UCSD-AML1 (cell line): ENCODE data around the gene SLC19A1.
A peak's percentile ranks its signal among the peaks of the same experiment; 100 is the strongest.

Experiments used
- DNase-seq: peaks from one replicate; lab custom pipeline; 2025; ENCODE audit not compliant: unreplicated experiment; lab: John Stamatoyannopoulos, UW

The SLC19A1 gene

GRCh38 chr21:45494135-45494850 lies 47.9 kb downstream of the SLC19A1 start:
- no peak for DNase-seq

DNA sequence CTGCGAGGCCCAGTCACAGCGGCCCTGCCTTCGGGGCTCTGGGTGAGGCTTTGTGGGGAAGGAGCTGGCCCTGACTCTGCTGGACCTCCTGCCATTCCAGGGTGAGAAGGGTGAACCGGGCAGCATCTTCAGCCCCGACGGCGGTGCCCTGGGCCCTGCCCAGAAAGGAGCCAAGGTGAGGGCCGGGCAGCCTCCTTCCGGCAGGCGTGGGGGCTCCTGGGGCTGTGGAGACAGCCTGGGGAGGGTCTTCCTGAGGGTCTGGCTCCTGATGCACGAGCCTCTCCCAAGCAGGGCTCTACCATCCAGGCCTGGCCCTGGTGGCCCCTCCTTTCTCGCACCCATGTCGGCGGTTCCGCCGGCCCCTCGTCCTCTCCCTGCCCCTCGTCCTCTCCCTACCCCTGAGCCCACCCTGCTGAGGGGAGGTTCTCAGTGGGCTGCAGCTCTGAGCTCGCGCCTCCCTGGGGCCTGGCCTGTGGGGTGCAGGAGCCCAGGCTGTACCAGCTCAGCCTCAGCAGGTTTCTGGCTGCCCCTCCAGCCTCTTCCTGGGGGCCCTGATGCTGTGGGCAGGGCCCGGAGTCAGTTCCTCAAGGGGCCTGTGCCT lies 48.7 kb downstream of the SLC19A1 start:
- no peak for DNase-seq

GRCh38 chr21:45492765-45493164 lies 49.5 kb downstream of the SLC19A1 start:
- DNase-seq, result no peak

- DNase-seq, result no peak
Observed at GRCh38 chr21:45491623-45492022, 50.6 kb downstream of the SLC19A1 start.

DNA sequence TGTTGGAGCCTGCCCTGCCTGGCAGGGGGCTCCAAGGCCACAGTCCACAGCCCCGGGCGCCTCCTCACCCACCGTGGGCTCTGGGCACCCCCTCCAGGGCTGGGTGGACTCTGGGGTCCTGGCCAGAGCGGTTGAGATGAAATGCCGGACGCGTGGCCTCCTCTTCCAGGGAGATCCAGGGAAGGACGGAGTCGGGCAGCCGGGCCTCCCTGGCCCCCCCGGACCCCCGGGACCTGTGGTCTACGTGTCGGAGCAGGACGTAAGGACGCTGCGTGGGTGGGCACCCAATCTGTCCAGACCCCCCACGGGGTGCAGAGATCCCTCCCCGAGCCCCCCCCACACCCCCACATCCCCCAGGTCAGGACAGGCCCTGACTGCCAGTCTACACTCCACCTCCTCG lies 51.2 kb downstream of the SLC19A1 start:
- DNase-seq, result no peak

GRCh38 chr21:45490049-45490731 lies 52.0 kb downstream of the SLC19A1 start:
- DNase-seq, result no peak

DNA sequence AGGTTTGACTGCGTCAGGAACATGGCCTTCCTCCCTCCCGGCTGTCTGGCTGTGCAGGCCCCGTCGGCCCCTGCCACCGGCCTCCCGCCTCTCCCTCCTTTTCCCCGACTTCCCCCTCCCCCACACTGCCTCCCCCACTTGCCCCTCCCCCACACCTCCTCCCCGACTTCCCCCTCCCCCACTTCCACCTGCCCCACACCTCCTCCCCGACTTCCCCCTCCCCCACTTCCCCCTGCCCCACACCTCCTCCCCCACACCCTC lies 52.6 kb downstream of the SLC19A1 start:
- DNase-seq, result no peak

GRCh38 chr21:45488931-45489721 lies 53.1 kb downstream of the SLC19A1 start:
- no peak for DNase-seq

DNA sequence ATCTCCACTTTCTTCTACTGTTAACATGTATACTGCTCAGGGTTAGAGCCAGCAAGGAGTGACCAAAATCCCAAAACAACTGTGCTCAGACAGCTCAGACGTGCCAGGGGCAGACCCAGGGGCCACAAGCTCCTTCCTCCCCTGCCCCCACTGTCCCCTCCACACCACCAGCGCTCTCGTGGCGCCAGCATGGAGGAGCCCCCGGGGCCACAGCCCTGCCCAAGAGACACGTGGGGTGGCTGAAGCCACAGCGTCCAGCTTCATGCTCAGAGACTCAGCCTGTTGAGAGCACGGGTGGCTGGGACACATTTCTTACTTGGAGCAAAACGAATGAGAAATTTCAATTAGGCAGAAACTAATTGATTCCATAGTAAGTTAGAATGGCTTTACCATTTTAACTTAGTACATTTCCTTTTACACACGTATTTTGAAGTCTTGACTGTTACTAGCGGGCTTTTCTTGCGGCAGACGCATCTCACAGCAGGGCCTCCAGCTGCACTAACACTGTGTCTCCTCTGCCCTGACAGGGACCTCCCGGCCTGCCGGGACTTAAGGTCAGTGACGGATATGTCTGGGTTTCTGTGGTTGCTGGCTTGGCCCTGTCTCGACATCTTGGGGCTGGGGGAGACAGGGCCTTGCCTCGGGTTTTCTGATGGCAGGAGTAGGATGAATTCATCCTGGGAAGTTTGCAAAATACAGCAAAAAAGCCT lies 54.2 kb downstream of the SLC19A1 start:
- DNase-seq, result peak; percentile 29

DNA sequence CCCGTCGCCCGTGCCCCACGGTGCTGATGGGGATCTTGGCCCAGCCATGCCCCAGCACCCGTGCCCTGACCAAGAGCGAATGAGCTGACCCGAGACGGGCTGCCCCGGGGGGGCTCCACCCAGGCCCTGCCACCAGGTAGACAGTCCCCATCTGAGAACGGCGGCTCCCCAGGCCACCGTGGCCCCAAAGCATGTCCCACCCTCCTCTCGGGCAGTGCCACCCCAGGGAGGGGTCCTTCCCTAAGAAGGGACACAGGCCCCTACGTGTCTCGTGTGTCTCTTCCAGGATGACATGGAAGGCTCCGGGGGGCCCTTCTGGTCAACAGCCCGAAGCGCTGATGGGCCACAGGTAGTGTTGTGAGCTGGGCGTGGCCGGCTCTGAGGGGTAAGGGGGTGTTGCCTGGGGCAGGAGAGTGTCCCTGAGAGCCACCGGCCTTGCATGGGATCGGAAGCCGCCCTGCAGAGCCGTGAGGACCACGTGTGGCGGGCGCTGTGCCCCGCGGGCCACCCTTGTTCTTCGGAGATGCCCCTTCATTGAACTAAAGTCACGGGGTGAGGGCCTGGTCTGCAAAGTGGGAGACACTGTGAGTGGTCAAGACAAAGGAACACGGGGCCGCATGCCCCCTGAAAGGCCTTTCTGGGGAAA lies 55.0 kb downstream of the SLC19A1 start:
- no peak for DNase-seq

DNA sequence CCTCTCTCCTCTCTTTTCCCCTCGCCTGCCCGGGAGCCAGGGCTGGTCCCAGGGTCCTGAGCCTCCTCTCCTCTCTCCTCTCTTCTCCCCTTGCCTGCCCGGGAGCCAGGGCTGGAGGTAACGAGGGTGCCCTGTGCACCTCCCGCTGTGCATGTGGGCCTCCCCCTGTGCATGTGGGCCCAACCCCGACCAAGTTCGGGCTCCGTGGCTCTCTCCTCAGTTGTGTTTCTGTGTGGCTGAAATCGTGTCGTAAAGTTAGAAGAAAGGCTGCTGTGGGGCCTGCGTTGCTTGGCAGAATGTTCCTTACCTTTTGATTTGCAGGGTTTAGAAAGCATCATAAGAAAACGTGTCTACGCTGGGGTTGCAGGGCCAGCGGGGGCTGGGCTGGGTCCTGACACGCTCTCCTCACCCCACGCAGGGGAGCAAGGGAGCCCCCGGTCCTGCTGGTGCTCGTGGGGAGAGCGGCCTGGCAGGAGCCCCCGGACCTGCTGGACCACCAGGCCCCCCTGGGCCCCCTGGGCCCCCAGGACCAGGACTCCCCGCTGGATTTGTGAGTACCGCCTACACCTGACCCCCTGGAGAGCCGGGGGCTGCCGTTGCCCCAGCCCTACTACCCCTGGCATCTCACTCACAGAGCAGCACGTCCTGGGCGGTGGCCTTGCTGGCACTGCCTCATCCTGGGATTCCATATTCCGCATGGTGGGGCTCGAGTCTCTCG lies 55.6 kb downstream of the SLC19A1 start:
- no peak for DNase-seq

- no peak for DNase-seq
Observed at GRCh38 chr21:45485686-45486442, 56.4 kb downstream of the SLC19A1 start.

DNA sequence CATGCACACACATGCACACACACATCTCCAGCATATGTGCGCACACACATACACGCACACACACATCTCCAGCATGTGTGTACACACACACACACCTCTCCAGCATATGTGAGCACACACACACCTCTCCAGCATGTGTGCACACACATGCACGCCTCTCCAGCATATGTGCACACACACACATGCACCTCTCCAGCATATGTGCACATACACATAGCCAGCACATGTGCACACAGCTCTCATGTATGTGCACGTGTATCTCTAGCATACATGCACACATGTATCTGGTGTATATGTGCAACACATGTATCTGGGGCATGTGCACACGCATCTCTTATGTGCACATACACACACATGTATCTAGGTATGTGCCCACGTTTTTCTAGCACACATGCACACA lies 57.9 kb downstream of the SLC19A1 start:
- DNase-seq, result no peak

DNA sequence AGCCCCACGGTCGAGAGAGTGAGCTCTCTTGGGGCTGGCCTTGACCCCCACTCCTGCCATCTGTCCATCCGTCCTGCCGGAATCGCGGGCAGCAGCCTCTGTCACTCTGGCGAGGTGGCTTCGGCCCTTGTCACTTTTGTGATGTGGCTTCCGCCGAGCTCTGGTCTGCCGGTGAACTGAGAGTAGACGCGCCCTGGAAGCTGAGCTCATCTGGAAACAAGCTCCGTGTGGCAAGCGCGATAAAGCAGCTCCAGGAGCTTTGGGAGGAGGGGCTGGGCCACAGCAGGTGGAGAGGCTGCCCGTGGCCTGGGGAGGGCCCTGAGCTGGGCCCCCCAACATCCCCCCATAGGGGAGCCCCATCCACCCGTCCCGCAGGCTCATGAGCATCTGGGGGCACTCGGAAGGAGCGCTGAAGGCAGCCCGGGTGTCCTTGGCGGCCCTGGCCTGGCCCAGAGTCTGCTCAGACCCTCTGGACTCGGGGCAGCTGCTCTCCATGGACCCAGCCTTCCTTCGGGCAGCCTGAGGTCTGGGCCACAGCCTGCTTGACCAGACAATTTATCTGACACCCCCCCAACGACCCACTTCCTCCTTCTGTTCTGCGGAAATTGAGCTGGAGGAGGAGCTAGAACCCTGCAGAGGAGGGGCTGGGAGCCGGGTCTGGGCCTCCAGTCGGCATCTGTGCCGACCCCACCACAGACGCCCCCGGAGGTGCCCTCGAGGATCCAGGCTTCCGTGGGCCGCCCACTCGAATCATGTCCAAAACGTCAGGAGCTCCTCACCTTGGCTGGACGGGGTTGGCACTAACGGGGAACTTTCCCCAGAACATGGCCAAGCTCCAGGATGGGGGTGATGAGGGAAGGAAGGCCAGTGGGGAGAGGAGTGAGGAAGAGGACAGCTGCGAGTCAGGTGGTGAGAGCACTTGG lies 59.1 kb downstream of the SLC19A1 start:
- peak; percentile 70 for DNase-seq

- DNase-seq, result no peak
Observed at GRCh38 chr21:45481977-45482898, 60.0 kb downstream of the SLC19A1 start.

DNA sequence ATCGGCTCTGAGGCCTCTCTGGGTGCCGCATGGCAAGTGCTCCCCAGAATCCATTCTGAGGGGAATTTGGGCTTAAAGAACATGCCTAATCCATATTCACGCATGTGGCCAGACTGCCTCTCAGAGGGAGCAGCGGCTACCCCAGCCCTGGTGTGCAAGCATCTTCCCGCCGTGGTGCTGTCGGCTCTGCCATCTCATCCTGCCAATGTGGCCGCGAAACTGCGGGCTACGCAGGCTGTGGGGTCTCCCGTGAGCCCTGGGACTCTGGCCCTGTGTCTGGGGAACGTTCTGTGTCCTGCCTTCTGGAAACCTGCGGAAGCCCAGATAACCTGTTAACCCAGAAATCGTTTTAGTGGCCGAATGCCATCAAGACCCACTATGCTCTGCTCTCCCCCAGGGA lies 60.7 kb downstream of the SLC19A1 start:
- no peak for DNase-seq
